ENCODE data around the gene TENT5A. TPM values are rescaled to one million over a fixed set of nuclear protein-coding genes. Genes with fewer than 3 reads are reported as not detected.

The TENT5A gene
- total and polyA plus RNA-seq, 2 donors (not counting 3 experiments of a cell fraction or from before 2014, with no cell fraction given), result 0.26 to 1.2 TPM

DNA sequence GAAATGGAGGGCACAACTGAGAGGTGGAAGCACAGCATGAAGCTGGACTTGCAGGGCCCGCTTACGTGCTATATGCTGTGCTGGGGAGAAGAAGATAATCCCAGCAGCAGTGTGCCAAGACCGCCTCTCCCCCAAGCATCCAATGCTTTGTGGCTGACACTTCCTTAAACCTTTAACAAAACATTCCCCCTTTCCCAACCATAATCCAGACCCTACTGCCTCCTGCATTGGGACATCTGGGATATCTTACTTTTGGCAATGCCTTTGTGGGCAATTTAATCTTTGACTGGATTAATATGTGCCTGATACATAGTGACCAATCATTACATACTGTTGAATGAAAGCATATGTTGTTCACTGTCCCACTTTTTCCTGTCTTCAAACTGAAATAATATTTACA, 3.1 kb upstream of the TENT5A start:
- H3K9ac ChIP-seq (replicated peaks; ENCODE audit: extremely low read depth, insufficient read depth, low read length), result no peak overlapping the region
- H3K27me3 ChIP-seq (ENCODE audit: control insufficient read depth in 2 of 2, insufficient read depth in 2 of 2, low read length in 2 of 2), result peaks cover 0 to 11% of the 10 kb centered on the region in 2 experiments
- no peaks in the 10 kb centered on the region for H3K9me1 ChIP-seq (replicated peaks; ENCODE audit: control insufficient read depth, extremely low read depth, insufficient read depth, low read length)
- no peaks in the 10 kb centered on the region for H4K20me1 ChIP-seq (replicated peaks; ENCODE audit: control insufficient read depth, extremely low read depth, insufficient read depth, low read length)
- no peaks in the 10 kb centered on the region for H3K36me3 ChIP-seq (ENCODE audit: control insufficient read depth in 2 of 2, extremely low read depth in 1 of 2, insufficient read depth in 2 of 2, low read length in 2 of 2)
- H3K9me3 ChIP-seq (replicated peaks; ENCODE audit: control insufficient read depth, insufficient read depth, low read length), result no peaks in the 10 kb centered on the region
- no peak for TF ChIP-seq GATA2 (IDR thresholded peaks at IDR 0.05; ENCODE audit: insufficient read depth, insufficient read length, low read depth, low read length)
- TF ChIP-seq MYC (IDR thresholded peaks at IDR 0.05; ENCODE audit: low read depth, low read length), result no peak
- TF ChIP-seq FOS (IDR thresholded peaks at IDR 0.05; ENCODE audit: borderline replicate concordance, insufficient read depth, low read length), result no peak
- TF ChIP-seq JUN (IDR thresholded peaks at IDR 0.05; ENCODE audit: borderline replicate concordance, insufficient read depth, insufficient read length, low read depth), result no peak
- no peak for TF ChIP-seq EZH2 (IDR thresholded peaks at IDR 0.05; ENCODE audit: borderline replicate concordance, low read depth, low read length, severe bottlenecking)
- TF ChIP-seq POLR2A (IDR thresholded peaks at IDR 0.05; ENCODE audit: low read depth, low read length), result no peak
- TF ChIP-seq, protein P1, sequence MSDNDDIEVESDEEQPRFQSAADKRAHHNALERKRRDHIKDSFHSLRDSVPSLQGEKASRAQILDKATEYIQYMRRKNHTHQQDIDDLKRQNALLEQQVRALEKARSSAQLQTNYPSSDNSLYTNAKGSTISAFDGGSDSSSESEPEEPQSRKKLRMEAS (IDR thresholded peaks at IDR 0.05; ENCODE audit: insufficient read depth, insufficient read length), result no peak
- TF ChIP-seq POLR2AphosphoS5 (IDR thresholded peaks at IDR 0.05; ENCODE audit: insufficient read depth, low read depth, low read length), result no peak
- TF ChIP-seq, protein P2, sequence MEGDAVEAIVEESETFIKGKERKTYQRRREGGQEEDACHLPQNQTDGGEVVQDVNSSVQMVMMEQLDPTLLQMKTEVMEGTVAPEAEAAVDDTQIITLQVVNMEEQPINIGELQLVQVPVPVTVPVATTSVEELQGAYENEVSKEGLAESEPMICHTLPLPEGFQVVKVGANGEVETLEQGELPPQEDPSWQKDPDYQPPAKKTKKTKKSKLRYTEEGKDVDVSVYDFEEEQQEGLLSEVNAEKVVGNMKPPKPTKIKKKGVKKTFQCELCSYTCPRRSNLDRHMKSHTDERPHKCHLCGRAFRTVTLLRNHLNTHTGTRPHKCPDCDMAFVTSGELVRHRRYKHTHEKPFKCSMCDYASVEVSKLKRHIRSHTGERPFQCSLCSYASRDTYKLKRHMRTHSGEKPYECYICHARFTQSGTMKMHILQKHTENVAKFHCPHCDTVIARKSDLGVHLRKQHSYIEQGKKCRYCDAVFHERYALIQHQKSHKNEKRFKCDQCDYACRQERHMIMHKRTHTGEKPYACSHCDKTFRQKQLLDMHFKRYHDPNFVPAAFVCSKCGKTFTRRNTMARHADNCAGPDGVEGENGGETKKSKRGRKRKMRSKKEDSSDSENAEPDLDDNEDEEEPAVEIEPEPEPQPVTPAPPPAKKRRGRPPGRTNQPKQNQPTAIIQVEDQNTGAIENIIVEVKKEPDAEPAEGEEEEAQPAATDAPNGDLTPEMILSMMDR (IDR thresholded peaks at IDR 0.05; ENCODE audit: extremely low read depth in 1 of 2, insufficient read depth in 1 of 2, low read depth in 1 of 2, low read length in 2 of 2), result no peak
- no peak overlapping the region for H2AFZ ChIP-seq (ENCODE audit: low read depth, low read length)
- CTCF ChIA-PET, result interaction anchor here (1.4 kb wide), 1 partner anchor 11 kb away, joined by 4 read pairs; no protein-coding TSS in a partner anchor
- H3K79me2 ChIP-seq (ENCODE audit: control insufficient read depth, insufficient read depth, low read length), result peaks cover 11% of the 10 kb centered on the region
- intact Hi-C loops (cut with micrococcal nuclease), result no loop called here
- POLR2A ChIA-PET, result no interaction called here
- H3K4me1 ChIP-seq (ENCODE audit: control insufficient read depth, extremely low read depth, insufficient read depth, low read length), result peaks cover 8% of the 10 kb centered on the region
- no peak for DNase-seq (ENCODE audit: low read depth, low spot score)
- no peak overlapping the region for H3K27ac ChIP-seq (ENCODE audit: insufficient read depth, low read depth, low read length)
- H3K4me2 ChIP-seq (ENCODE audit: insufficient read depth, low read length), result no peak overlapping the region
- no TSS peak for BruUV-seq (replicated peaks)
- dilution Hi-C loops (cut with MboI; ENCODE audit: extremely low pct_ligation_motif_present, low sequenced_read_pairs), result no loop called here
- no peak for FAIRE-seq
- H3K4me3 ChIP-seq (replicated peaks in 1 of 3; ENCODE audit: insufficient read depth in 1 of 3, low read depth in 1 of 3, low read length in 3 of 3), result no peak overlapping the region
